ENCODE data around the gene ZNF827. TPM values are rescaled to one million over a fixed set of nuclear protein-coding genes. Genes with fewer than 3 reads are reported as not detected.

Gene ZNF827
- total RNA-seq, 1 experiment from 2014 or later = 26.2 TPM

GRCh38 chr4:145886871-145887240 is 51.8 kb downstream of the ZNF827 start:
- Mint-ChIP-seq H3K27ac (ENCODE audit: unreplicated experiment) (no peak overlapping the region), H3K9me3 (ENCODE audit: low read depth, unreplicated experiment) (no peaks in the 10 kb centered on the region), H3K27me3 (ENCODE audit: unreplicated experiment) (no peaks in the 10 kb centered on the region), H3K4me1 (ENCODE audit: low read depth, unreplicated experiment) (no peaks in the 10 kb centered on the region), H3K36me3 (ENCODE audit: insufficient read depth, unreplicated experiment) (no peaks in the 10 kb centered on the region), H3K4me3 (ENCODE audit: low read depth, unreplicated experiment) (no peak overlapping the region)
- no TSS peak for BruUV-seq (replicated peaks)
- DNase-seq = no peak
- CTCF ChIA-PET = no interaction called here
- TF ChIP-seq, protein P1, sequence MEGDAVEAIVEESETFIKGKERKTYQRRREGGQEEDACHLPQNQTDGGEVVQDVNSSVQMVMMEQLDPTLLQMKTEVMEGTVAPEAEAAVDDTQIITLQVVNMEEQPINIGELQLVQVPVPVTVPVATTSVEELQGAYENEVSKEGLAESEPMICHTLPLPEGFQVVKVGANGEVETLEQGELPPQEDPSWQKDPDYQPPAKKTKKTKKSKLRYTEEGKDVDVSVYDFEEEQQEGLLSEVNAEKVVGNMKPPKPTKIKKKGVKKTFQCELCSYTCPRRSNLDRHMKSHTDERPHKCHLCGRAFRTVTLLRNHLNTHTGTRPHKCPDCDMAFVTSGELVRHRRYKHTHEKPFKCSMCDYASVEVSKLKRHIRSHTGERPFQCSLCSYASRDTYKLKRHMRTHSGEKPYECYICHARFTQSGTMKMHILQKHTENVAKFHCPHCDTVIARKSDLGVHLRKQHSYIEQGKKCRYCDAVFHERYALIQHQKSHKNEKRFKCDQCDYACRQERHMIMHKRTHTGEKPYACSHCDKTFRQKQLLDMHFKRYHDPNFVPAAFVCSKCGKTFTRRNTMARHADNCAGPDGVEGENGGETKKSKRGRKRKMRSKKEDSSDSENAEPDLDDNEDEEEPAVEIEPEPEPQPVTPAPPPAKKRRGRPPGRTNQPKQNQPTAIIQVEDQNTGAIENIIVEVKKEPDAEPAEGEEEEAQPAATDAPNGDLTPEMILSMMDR (IDR thresholded peaks at IDR 0.05; ENCODE audit: unreplicated experiment) = no peak
- intact Hi-C loops (cut with micrococcal nuclease; ENCODE audit: unreplicated experiment) = no loop called here

DNA sequence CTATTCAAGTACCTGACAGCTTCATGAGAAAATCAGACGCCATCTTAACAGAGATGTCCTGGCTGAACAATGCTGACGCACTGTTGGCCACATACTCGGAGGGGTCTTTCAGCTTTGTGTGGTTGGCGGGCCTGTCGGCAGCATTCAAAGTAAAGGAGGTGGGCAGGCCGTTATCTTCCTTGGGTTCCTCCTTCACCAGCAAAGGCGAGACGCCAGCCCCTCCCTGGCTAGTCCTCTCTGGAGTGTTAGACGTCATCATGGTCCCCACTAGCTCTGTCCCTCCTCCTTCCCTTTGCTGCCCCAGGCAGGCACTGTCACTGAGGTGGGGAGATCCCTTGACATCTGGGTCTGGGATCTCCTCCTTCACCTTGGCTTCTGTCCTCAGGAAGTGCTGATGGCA is 53.0 kb downstream of the ZNF827 start:
- no peaks in the 10 kb centered on the region for H3K36me3 Mint-ChIP-seq (ENCODE audit: insufficient read depth, unreplicated experiment)
- TF ChIP-seq, protein P1 (IDR thresholded peaks at IDR 0.05; ENCODE audit: unreplicated experiment) = no peak
- CTCF ChIA-PET = no interaction called here
- H3K27ac Mint-ChIP-seq (ENCODE audit: unreplicated experiment) = no peak overlapping the region
- no peaks in the 10 kb centered on the region for H3K9me3 Mint-ChIP-seq (ENCODE audit: low read depth, unreplicated experiment)
- intact Hi-C loops (cut with micrococcal nuclease; ENCODE audit: unreplicated experiment) = no loop called here
- BruUV-seq (replicated peaks) = no TSS peak
- H3K4me3 Mint-ChIP-seq (ENCODE audit: low read depth, unreplicated experiment) = no peak overlapping the region
- no peak for DNase-seq
- H3K27me3 Mint-ChIP-seq (ENCODE audit: unreplicated experiment) = no peaks in the 10 kb centered on the region
- H3K4me1 Mint-ChIP-seq (ENCODE audit: low read depth, unreplicated experiment) = no peaks in the 10 kb centered on the region

DNA sequence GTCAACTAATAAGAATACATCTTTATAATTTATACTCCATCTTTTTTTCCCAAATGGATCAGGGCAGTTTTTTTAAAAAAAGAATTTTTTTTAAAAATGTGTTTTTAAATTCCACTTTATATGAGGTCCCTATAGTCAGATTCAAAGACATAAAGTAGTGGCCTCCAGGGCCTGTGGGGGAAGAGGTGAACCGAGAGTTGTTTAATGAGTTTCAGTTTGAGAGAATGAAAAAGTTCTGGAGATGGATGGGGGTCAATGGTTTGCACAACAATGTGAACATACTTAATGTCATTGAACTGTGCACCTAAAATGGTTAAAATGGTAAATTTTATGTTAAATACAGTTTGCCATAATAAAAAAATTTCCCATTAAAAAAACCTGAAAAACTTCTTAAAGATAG is 53.8 kb downstream of the ZNF827 start:
- CTCF ChIA-PET = no interaction called here
- TF ChIP-seq, protein P1 (IDR thresholded peaks at IDR 0.05; ENCODE audit: unreplicated experiment) = no peak
- intact Hi-C loops (cut with micrococcal nuclease; ENCODE audit: unreplicated experiment) = no loop called here
- H3K27ac Mint-ChIP-seq (ENCODE audit: unreplicated experiment) = no peak overlapping the region
- no peak for DNase-seq
- H3K27me3 Mint-ChIP-seq (ENCODE audit: unreplicated experiment) = no peaks in the 10 kb centered on the region
- no peaks in the 10 kb centered on the region for H3K36me3 Mint-ChIP-seq (ENCODE audit: insufficient read depth, unreplicated experiment)
- no peaks in the 10 kb centered on the region for H3K9me3 Mint-ChIP-seq (ENCODE audit: low read depth, unreplicated experiment)
- H3K4me1 Mint-ChIP-seq (ENCODE audit: low read depth, unreplicated experiment) = no peaks in the 10 kb centered on the region
- H3K4me3 Mint-ChIP-seq (ENCODE audit: low read depth, unreplicated experiment) = no peak overlapping the region
- BruUV-seq (replicated peaks) = no TSS peak

DNA sequence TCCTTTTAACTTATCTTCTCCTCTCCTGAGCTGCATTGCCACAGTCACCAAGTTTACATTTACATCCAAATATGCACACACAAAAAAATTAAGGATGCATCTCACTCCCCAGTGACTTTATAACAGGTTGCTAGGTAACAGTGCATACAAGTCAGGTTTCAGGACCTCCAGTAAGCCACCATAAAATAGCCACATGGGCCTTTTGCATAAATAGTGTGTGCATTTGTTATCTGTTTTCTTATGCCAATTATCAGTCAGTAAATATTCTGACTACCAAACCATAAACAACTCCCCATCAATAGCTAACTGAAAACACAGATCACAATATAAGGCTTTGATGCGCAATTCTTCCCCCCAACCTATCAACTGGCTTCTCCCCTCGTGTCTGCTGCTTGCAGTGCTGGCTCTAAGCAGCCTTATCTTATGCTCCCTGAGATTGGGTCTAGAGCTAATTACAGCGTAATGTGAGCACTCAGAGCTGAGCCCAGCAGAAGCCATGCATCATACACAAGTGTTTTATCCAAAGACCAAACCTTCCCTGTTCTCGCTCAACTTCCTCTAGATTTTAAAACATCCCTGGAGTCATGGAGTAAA is 55.4 kb downstream of the ZNF827 start:
- no peaks in the 10 kb centered on the region for H3K4me1 Mint-ChIP-seq (ENCODE audit: low read depth, unreplicated experiment)
- H3K36me3 Mint-ChIP-seq (ENCODE audit: insufficient read depth, unreplicated experiment) = no peaks in the 10 kb centered on the region
- TF ChIP-seq, protein P1 (IDR thresholded peaks at IDR 0.05; ENCODE audit: unreplicated experiment) = no peak
- no peak overlapping the region for H3K4me3 Mint-ChIP-seq (ENCODE audit: low read depth, unreplicated experiment)
- CTCF ChIA-PET = no interaction called here
- intact Hi-C loops (cut with micrococcal nuclease; ENCODE audit: unreplicated experiment) = no loop called here
- H3K27me3 Mint-ChIP-seq (ENCODE audit: unreplicated experiment) = no peaks in the 10 kb centered on the region
- DNase-seq = no peak
- H3K9me3 Mint-ChIP-seq (ENCODE audit: low read depth, unreplicated experiment) = no peaks in the 10 kb centered on the region
- no peak overlapping the region for H3K27ac Mint-ChIP-seq (ENCODE audit: unreplicated experiment)
- BruUV-seq (replicated peaks) = no TSS peak

Measured in Calu3 (cell line).